Loucy (cell line): Measurements from ENCODE around the gene PRR36.

ENCODE experiments used
- H2AFZ ChIP-seq: fragments of 200-600 bp; sonication (generic); 2 replicates; pipeline ENCODE4 v1.6.0; 2016; ENCODE audit warnings: antibody characterized with exemption, mild to moderate bottlenecking, low read length, moderate library complexity
- H3F3A ChIP-seq: fragments of 200-600 bp; 2 replicates; pipeline ENCODE4 v1.6.0; 2016; ENCODE audit warnings: antibody characterized with exemption, low read depth, mild to moderate bottlenecking
- H3K27me3 ChIP-seq: fragments of 200-600 bp; sonication (generic); 2 replicates; pipeline ENCODE4 v1.6.1; 2014; ENCODE audit warnings: low read length, mild to moderate bottlenecking; ENCODE audit not compliant: insufficient read depth, poor library complexity, severe bottlenecking
- H3K36me3 ChIP-seq: fragments of 200-600 bp; sonication (generic); 2 replicates; pipeline ENCODE4 v1.6.1; 2016; ENCODE audit warnings: low read length; ENCODE audit not compliant: insufficient read depth
- H3K4me1 ChIP-seq: fragments of 200-600 bp; sonication (generic); 2 replicates; pipeline ENCODE4 v1.5.1; 2014; ENCODE audit warnings: low read length, mild to moderate bottlenecking; ENCODE audit not compliant: insufficient read depth, poor library complexity, severe bottlenecking
- H3K4me2 ChIP-seq: fragments of 200-600 bp; sonication (generic); 2 replicates; pipeline ENCODE4 v1.6.0; 2014; ENCODE audit warnings: antibody characterized with exemption, low read length, low read depth, mild to moderate bottlenecking; ENCODE audit not compliant: poor library complexity, severe bottlenecking
- H3K4me3 ChIP-seq: fragments of 200-600 bp; sonication (generic); 2 replicates; pipeline ENCODE4 v1.5.1; 2014; ENCODE audit warnings: low read length, mild to moderate bottlenecking, mixed read lengths; ENCODE audit not compliant: poor library complexity, severe bottlenecking
- H3K79me2 ChIP-seq: fragments of 200-600 bp; sonication (generic); 2 replicates; pipeline ENCODE4 v1.6.1; 2014; ENCODE audit warnings: low read length; ENCODE audit not compliant: insufficient read depth
- H3K9ac ChIP-seq: fragments of 200-600 bp; sonication (generic); 2 replicates; pipeline ENCODE4 v1.6.0; 2014; ENCODE audit warnings: mild to moderate bottlenecking, low read depth, low read length, moderate library complexity; ENCODE audit not compliant: poor library complexity, severe bottlenecking
- H3K9me2 ChIP-seq: fragments of 200-600 bp; sonication (generic); replicated peaks from 2 replicates; pipeline ENCODE4 v1.6.1; 2016; ENCODE audit warnings: low read depth, low read length, mixed read lengths
- H3K9me3 ChIP-seq: fragments of 200-600 bp; sonication (generic); 2 replicates; pipeline ENCODE4 v1.6.1; 2014; ENCODE audit warnings: mild to moderate bottlenecking, antibody characterized with exemption, low read length, low read depth; ENCODE audit not compliant: insufficient read depth
- H4K20me1 ChIP-seq: fragments of 200-600 bp; sonication (generic); 2 replicates; pipeline ENCODE4 v1.6.0; 2014; ENCODE audit warnings: antibody characterized with exemption, low read length, mild to moderate bottlenecking; ENCODE audit not compliant: insufficient read depth, poor library complexity, severe bottlenecking
- CTCF ChIP-seq: fragments of 200-600 bp; sonication (generic); conservative IDR thresholded peaks from 2 replicates; pipeline ENCODE4 v1.5.1; 2014; ENCODE audit warnings: mild to moderate bottlenecking, antibody characterized with exemption, low read length
- EZH2phosphoT487 ChIP-seq: fragments of 200-600 bp; IDR thresholded peaks from 2 replicates; pipeline ENCODE4 v1.6.1; 2018; ENCODE audit warnings: antibody characterized with exemption, mild to moderate bottlenecking, moderate library complexity, borderline replicate concordance

The PRR36 gene

GRCh38 chr19:7839476-7839875, 34.7 kb downstream of the PRR36 start:
- Histone ChIP-seq H3K9ac (no peak overlapping the region), H3K4me2 (no peak overlapping the region), H3K79me2 (no peaks in the 10 kb centered on the region), H3K9me2 (no peaks in the 10 kb centered on the region), H3K36me3 (no peaks in the 10 kb centered on the region), H3K4me3 (no peak overlapping the region), H4K20me1 (no peaks in the 10 kb centered on the region), H3F3A (no peaks in the 10 kb centered on the region), H3K4me1 (no peaks in the 10 kb centered on the region), H2AFZ (no peak overlapping the region), H3K27me3 (no peaks in the 10 kb centered on the region), H3K9me3 (no peaks in the 10 kb centered on the region)
- TF ChIP-seq CTCF, result no peak

- no peaks in the 10 kb centered on the region for H3F3A ChIP-seq
- peaks cover 20% of the 10 kb centered on the region for H3K4me1 ChIP-seq
- no peaks in the 10 kb centered on the region for H3K9me2 ChIP-seq
- TF ChIP-seq CTCF (no peak), EZH2phosphoT487 (no peak)
- no peak overlapping the region for H2AFZ ChIP-seq
- no peak overlapping the region for H3K4me2 ChIP-seq
- H3K79me2 ChIP-seq, result peaks cover 8% of the 10 kb centered on the region; the same call in 1 of the 2 replicates
- no peaks in the 10 kb centered on the region for H3K27me3 ChIP-seq
- H3K9ac ChIP-seq, result no peak overlapping the region
- H4K20me1 ChIP-seq, result no peaks in the 10 kb centered on the region
- no peak overlapping the region for H3K4me3 ChIP-seq
- no peaks in the 10 kb centered on the region for H3K36me3 ChIP-seq
- H3K9me3 ChIP-seq, result no peaks in the 10 kb centered on the region
Measured at GRCh38 chr19:7833225-7834099, 40.7 kb downstream of the PRR36 start.

GRCh38 chr19:7832781-7833180, 41.4 kb downstream of the PRR36 start:
- H2AFZ ChIP-seq, result no peak overlapping the region
- H3F3A ChIP-seq, result no peaks in the 10 kb centered on the region
- H3K4me2 ChIP-seq, result no peak overlapping the region
- no peak overlapping the region for H3K9ac ChIP-seq
- no peaks in the 10 kb centered on the region for H3K36me3 ChIP-seq
- peaks cover 20% of the 10 kb centered on the region for H3K4me1 ChIP-seq
- TF ChIP-seq CTCF, result no peak
- no peaks in the 10 kb centered on the region for H3K27me3 ChIP-seq
- no peaks in the 10 kb centered on the region for H3K9me3 ChIP-seq
- H4K20me1 ChIP-seq, result no peaks in the 10 kb centered on the region
- peaks cover 8% of the 10 kb centered on the region; the same call in 1 of the 2 replicates for H3K79me2 ChIP-seq
- no peaks in the 10 kb centered on the region for H3K9me2 ChIP-seq
- H3K4me3 ChIP-seq, result no peak overlapping the region
